Measurements from ENCODE around the gene ARSB.

DNA sequence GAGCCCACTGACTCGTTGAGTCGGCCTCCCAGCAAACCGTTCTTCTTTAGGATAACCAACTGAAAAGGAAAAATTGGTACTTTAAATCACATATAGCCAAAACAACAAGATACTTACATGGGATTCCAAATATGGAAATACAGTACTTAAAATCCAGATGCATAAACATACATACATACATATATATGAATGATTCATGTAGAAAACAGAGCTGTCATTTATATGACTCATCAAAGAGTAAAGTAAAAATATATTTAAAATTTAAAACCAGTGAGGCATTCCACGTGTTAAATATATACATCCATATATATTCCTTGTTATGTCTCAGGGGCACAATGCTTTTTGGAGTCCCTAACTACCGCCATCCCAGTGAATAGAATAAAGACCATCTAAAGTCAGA lies 47.7 kb upstream of the ARSB start:
- TF ChIP-seq, protein P1, sequence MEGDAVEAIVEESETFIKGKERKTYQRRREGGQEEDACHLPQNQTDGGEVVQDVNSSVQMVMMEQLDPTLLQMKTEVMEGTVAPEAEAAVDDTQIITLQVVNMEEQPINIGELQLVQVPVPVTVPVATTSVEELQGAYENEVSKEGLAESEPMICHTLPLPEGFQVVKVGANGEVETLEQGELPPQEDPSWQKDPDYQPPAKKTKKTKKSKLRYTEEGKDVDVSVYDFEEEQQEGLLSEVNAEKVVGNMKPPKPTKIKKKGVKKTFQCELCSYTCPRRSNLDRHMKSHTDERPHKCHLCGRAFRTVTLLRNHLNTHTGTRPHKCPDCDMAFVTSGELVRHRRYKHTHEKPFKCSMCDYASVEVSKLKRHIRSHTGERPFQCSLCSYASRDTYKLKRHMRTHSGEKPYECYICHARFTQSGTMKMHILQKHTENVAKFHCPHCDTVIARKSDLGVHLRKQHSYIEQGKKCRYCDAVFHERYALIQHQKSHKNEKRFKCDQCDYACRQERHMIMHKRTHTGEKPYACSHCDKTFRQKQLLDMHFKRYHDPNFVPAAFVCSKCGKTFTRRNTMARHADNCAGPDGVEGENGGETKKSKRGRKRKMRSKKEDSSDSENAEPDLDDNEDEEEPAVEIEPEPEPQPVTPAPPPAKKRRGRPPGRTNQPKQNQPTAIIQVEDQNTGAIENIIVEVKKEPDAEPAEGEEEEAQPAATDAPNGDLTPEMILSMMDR (IDR thresholded peaks at IDR 0.05 in 2 of 3, conservative IDR thresholded peaks at IDR 0.05 in 1 of 3; ENCODE audit: control insufficient read depth in 2 of 3, extremely low read depth in 1 of 3, insufficient read depth in 1 of 3, low read depth in 3 of 3, low read length in 3 of 3) = no peak
- TF ChIP-seq POLR2A (IDR thresholded peaks at IDR 0.05; ENCODE audit: low read depth, low read length) (no peak), RAD21 (IDR thresholded peaks at IDR 0.05; ENCODE audit: insufficient read depth, low read depth, low read length) (no peak), NFYB (IDR thresholded peaks at IDR 0.05; ENCODE audit: insufficient read depth, low read depth, low read length) (no peak), NFYA (IDR thresholded peaks at IDR 0.05; ENCODE audit: borderline replicate concordance, low read depth, low read length) (no peak), SIX5 (IDR thresholded peaks at IDR 0.05; ENCODE audit: low read depth, low read length, severe bottlenecking) (no peak), CEBPB (IDR thresholded peaks at IDR 0.05; ENCODE audit: borderline replicate concordance in 1 of 2, low read depth in 2 of 2, low read length in 2 of 2) (no peak), TBL1XR1 (IDR thresholded peaks at IDR 0.05; ENCODE audit: low read depth, low read length) (no peak), CREM (IDR thresholded peaks at IDR 0.05; ENCODE audit: low read depth) (no peak)

All from GM12878 (cell line).